Erythroblast (primary cell): ENCODE measurements around the gene ERH.

Source experiments
- GATA1 ChIP-seq: IDR thresholded peaks from 2 replicates; pipeline ENCODE4 v1.6.1; 2011; ENCODE audit warnings: low read depth, mild to moderate bottlenecking, control low read depth, low read length, moderate library complexity
- POLR2A ChIP-seq: IDR thresholded peaks from 2 replicates; pipeline ENCODE4 v1.6.1; 2011; ENCODE audit warnings: mild to moderate bottlenecking, low read length

GRCh38 chr14:69378274-69378673, 19.8 kb downstream of the ERH start:
- TF ChIP-seq POLR2A: no peak
- no peak for TF ChIP-seq GATA1
